Activated CD8-positive, alpha-beta memory T cell treated with anti-CD3 and anti-CD28 coated beads, Interleukin-2, amount 50 U/mL, for 1 hour (primary cell): ENCODE measurements around the gene ETS1.

Experiments
- DNase-seq: peaks from one replicate; pipeline ENCODE4 v3.0.0-alpha.2; 2020; ENCODE audit errors: extremely low read depth

The ETS1 gene

DNA sequence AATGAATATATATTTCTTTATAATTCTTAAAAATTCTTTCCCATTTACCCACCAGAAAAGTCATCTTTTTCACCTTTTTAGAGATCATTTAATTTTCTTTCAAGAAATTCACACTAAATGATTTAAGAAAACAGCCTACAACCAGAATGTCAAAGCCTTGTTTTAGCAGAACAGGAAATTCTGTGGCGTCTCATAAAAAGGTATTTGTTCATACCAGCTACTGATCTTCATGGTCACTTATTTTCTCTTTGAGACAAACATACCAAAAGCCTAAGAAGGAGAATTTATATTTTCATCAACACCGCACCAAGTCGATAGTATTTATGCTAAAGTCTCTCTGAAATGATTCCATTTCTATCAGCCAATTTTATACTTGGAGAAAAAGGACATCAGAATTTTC, 105.3 kb downstream of the ETS1 start:
- no peak for DNase-seq

DNA sequence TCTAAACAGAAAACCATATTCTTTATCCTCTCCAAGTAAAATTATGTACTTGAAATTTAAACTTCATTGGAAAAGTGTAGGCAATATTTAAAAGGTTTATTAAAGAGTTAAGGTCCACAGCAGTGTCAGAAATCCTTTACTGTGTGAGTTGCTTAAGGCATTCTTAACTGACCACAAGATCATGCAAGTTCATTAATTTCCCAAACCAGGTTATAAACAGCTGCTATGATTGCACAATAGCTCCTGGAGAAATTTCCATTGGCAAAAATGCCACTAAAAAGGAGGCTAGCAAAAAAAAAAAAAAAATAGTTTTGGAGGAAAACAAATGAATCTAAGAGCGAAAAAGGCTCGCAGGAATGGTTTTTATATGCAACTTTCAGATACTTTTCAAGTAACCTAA, 106.2 kb downstream of the ETS1 start:
- no peak for DNase-seq

DNA sequence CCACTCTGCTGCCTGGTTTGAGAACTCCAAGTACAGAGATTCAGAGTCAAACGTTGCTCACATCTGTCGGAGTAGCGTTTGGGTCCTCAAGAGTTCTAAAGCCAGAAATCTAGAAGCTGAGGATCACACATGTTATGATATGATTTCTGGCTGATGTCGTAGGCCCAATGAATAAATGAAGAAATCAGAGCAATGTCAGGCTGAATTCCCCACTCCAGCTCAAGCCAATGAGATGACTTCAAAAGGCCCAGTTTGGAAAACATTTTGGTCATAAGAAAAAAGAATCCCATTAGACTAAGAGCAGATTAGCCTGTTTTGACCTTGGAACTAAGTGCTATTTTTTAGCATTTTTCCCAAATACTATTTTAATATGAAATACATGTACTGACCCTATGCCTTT, 106.7 kb downstream of the ETS1 start:
- DNase-seq = no peak

DNA sequence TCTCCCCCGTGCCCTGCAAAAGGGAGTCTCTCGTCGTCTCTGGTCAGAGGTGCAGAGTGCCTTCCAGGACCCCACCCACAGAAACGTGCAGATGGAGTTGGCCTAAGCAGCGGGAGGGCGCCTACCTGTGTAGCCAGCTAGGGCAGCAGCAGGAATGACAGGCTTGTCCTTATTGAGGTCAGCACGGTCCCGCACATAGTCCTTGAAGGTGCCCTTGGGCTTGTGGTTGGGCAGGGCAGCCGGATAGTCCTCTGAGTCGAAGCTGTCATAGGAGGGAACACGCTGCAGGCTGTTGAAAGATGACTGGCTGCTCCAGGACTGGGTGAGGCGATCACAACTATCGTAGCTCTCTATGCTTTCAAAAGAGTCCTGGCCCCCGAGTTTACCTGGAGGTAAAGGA, 107.3 kb downstream of the ETS1 start:
- DNase-seq = no peak

DNA sequence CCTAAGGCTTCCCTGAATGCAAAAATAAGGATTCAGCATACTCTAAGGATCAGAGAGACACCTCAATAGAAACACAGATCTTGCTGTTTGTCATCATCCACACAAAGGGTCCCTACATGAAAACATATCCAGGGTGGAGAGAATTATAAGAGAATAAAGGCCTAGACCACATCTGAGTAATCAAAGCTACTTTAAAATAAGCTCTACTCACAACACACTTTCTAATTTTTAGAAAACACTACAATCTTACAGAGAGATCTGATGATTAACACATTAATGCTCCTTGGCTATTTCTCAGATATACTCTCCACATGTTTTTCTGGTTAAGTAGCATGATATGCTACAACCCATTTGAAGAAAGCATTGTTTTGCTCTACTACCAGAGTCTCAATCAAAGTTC, 108.2 kb downstream of the ETS1 start:
- DNase-seq = no peak

DNA sequence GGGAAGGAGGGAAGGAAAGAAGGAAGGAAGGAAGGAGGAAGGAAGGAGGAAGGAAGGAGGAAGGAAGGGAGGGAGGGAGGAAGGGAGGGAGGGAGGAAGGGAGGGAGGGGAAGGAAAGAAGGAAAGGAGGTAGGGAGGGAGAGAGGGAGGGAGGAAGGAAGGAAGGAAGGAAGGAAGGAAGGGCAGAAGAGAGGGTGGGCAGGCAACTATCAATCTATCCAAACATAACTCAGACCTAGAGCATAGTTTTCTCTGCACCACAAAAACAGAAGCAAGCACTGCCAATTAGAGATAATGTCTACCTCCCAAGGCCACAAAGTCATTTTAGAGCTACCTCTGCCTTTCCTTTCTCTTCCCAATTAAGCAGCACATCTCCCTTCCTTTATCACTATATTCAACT, 109.1 kb downstream of the ETS1 start:
- no peak for DNase-seq

DNA sequence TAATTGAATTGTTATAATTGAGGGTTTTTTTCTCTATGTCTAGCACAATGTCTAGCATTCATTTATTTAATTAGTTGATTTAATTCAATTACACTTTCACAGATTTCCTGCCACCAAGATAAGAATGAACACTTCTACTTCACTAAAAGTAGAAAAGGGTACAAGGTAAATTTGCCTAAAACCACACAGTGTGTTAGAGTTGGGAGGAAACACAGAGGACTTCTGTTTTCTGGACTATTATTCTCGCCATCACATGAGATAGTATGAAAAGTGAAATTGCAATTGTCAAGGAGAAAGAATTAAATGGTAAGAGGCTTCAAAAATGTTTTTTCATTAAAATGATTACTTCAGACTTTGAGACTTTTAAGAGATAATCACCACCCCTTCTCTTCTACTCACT, 109.5 kb downstream of the ETS1 start:
- no peak for DNase-seq

DNA sequence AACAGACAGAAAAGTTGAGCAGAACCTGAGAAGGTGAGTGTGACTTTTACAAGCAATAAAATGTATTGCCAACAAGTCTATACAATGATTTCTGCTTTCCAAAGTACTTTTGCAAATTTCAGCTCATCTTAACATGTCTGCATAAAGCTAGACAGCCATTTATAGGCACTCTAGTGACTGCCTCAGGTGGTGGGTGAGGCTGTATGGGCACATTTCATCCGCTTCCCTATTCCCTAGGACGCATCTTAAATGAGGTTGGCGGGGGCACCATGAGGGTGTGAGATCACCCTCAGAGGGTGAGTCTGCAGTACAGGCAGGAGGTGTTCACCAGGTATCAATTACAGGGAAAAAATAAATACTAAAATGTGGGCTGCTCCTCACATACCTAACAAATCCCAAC, 110.1 kb downstream of the ETS1 start:
- no peak for DNase-seq

DNA sequence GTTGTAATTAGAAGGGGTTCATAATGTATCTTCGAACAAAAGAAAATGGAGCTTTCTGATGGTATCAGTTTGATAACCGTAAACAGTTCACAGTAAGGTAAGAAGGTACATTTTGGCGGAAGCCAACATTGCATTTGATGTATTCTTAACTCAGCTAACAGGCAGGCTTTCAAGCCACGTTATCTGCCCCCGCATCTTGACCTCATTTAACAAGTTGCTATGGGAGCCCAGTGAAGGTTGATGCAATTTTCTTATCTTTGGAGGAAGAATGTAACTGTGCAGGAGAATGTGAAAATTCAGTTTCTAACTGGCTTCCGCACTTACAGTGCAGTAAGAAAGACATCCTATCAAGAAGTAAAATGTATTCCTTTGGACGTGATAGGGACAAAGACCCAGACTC, 110.6 kb downstream of the ETS1 start:
- DNase-seq = peak; percentile 65

DNA sequence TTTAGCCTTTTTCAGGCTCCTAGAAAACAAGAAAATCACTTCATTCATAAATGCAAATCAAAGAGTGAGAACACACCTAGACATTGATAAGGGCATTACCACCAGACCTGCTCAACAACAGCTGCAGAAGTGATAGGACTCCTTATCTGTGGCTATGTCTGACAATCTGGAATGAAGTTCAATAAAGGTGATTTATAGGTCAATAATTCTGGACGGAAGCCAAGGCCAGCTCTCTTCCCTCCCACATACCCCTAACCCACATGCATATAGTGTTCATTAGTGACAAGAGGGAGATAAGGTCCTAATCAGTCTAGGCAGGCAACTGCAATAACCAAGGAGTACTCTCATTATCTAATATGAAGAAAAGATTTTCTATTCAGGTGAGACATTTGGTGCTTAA, 111.3 kb downstream of the ETS1 start:
- DNase-seq = no peak

DNA sequence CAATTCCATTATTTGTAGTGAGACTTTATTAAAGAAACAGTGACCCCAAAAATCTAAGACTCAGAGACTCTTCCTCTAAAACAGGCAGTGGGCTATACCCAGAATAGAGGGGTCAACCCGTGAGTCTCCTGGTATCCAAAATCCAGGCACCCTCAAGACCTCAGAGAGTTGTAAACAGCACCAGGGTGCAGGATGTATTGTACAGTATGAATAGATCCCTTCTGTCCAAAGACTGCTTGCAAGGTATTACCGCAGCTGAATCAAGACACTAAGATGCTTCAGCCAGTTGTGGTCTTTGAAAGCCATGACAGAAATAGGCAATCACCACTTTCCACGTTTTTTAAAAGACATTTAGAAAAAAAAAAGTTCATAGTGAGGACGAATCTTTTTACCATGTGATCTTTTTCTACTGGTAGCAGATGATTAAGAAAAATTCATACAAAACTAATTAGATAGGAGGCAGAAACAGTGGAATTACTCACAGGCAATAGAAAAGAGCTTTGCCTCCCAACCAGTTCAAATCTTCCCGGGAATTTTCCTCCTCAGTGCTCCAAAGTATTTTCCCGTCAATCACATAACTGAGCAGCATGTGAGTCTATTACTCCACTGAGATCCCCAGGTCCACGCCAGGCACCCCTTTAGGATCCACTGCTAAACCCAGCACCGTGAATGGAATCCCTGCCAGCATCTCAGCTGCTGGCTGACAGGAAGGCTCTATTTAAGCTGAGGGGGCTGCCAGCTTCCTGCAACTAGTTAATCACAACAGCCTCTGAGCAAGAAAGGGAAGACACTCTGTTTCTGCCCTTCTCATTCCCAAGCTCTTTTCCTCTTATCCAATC, 113.1 kb downstream of the ETS1 start:
- no peak for DNase-seq

DNA sequence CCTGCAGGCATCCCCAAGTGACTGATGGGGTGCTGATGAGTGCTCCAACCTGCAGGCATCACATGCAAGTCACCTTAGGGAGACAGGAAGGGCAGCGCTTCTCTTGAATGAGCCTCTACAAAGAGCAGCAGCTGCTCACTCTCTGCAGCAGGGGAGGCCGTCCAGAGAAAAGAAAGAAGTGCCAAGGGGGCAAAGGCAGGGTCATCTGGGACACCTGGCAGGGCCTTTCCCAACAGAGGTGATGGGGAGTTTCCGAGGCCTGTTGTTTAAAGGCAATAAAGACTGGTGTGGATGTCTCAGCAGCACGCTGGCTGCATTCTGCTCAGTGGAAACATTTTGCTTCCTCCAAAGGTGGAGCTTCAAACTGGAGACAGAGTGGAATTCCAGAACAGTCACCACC, 113.7 kb downstream of the ETS1 start:
- no peak for DNase-seq

DNA sequence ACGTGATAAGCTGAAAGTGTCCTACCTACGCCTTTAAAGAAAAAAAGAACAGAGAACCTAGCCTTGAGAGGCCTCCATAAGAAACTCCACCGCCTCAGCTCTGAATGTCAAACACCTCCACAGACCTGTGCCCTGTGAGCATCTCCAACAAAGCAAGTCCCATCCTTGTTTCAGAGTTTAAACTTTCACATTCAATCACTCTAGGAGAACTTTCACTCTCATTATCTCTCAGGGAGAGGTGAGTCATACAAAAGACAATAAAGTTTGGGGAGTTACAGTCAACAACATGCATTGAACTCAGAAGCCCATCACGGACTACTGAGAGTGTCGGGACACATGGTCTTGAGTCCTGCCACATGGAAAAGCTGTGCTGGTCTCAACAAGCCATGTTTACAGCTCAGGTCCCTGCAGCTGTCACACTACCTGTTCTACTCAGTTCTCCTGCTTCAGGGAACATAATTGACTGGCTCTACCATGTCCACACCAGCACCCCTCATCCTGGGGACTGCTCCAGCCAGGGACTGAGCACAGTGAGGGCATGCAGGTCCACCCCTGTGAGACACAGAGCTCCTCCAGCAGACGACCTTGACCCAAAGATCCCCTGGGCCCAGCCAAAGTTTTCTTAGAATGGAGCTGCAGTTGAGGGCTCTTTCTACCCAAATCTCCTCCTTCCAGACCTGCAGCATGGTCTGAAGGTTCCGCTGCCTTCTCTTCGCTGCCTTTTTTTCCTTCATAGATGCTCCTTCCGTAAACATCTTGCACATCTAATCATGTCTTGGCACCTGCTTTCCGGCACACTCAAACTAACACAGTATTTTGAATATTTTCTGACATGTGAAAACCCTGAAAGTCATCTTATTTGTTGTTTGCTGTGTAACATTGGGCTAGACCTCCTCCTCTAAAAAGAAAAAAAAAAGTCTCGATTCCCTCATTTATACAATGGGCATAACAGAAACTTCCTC, 114.9 kb downstream of the ETS1 start:
- no peak for DNase-seq

DNA sequence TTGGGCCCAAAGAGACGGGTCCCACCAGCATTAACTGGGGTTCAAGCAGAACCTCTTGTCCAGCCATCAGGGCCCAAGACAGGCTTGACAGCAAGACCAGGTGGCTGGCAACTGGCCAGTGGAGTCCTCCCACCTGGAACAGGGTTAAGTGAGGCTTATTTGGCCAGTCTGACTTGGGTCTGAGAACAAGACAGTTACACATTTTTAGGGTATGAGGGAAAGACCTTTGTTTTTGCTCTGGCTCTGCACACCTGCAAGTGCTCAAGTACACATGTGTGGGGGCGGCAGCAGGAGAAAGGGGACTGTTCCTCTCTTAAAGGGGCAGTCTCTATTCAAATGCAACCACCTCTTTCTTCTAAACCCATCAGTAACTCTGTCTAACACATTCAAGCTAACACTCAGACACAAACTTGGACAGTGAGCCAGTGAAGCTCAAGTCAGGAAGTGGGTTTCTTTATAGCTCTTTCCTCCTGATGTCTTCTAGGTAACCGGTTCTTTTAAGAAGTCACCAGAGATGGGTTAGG, 116.2 kb downstream of the ETS1 start:
- DNase-seq = no peak

DNA sequence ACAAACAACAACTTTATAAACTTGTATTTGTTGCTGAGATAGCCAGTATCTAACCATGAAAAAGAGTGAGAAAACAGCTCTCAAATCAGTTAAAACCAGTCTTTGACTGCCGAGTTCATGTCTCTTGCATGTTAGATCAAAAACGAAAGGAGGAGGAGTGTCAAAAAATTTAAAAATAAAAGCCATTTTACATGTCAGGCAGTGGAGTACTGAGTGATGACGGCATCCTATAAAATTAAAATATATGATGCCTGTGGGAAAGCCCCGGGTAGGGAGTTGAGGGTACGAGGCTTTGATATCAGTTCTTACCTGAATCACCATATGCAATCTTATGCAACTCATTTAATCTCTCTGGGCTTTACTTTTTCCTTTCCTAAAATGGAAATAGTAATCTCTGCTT, 117.3 kb downstream of the ETS1 start:
- no peak for DNase-seq

DNA sequence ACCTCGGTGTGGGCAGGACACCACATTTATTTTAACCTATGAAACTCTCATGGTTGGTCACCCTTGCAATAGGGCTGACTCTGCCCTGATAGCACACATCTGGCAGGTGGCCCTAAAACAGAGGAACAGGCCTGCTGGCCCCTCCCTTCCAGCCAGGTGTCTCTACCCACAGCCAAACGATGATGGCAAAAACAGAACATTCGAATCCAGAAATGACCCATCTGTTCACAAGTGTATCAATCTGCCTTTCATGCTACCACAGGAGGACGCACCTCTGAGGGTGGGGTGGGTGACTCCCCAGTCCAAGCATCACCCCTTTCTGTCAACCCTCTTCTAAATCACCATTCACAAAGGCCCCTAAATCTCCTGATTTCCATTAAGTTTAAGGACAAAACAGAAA, 118.1 kb downstream of the ETS1 start:
- DNase-seq = no peak

DNA sequence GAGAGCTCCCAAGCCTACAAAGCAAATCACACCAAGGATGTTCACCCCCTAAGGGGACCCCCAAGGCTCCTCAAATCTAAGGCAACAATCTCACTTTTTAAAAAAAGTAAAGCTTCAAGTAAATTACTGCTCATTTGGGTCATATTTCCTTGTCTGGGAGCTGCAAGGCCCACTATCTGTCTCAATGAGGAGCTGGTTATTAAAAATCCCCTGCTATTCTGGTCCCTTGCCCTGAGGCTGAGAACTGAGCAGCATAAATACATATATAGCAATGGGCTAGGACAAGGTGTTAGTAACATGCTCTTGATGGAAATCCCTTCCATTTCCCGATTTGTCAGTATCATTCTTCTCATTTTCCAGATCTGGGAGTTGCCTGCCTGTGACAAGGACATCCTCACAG, 119.2 kb downstream of the ETS1 start:
- no peak for DNase-seq

DNA sequence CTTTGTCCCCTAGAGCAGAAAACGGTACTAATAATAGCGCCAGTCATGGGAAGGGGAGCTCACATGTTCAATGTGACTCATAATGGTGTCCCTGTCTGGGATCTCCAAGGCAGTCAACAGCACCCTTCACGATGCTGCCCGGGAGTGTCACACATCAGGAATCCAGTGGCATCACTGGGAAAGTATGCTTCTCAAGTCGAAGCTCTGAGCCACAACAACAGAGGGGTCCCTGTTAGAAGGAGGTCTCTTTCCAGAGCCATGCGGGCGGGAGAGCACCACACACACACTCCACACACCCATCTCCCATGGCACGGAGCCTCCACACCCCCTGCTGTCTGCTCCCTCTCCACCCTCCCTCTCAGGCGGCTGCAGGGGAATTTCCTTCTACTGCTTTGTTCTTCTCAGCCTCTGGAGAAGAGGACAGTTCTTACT, 119.7 kb downstream of the ETS1 start:
- no peak for DNase-seq

DNA sequence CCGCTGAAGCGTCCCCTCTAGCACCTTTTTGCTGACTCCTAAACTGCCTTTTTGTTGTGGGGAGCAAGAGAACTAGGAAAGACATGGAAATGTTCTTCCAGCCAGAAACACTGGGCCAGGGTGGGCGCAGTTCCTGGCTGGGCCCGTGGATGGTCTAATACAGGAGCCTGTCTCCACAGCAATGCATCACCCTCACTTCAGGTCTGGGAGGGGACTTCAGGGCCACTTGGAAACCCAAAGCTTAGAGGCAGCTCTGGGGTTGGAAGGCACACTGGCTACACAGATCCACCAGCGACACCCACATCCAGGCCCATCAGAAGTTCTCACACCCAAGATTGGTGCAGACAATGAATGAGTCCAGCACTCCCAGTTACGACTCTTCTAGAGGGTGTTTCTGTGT, 120.3 kb downstream of the ETS1 start:
- DNase-seq = no peak

DNA sequence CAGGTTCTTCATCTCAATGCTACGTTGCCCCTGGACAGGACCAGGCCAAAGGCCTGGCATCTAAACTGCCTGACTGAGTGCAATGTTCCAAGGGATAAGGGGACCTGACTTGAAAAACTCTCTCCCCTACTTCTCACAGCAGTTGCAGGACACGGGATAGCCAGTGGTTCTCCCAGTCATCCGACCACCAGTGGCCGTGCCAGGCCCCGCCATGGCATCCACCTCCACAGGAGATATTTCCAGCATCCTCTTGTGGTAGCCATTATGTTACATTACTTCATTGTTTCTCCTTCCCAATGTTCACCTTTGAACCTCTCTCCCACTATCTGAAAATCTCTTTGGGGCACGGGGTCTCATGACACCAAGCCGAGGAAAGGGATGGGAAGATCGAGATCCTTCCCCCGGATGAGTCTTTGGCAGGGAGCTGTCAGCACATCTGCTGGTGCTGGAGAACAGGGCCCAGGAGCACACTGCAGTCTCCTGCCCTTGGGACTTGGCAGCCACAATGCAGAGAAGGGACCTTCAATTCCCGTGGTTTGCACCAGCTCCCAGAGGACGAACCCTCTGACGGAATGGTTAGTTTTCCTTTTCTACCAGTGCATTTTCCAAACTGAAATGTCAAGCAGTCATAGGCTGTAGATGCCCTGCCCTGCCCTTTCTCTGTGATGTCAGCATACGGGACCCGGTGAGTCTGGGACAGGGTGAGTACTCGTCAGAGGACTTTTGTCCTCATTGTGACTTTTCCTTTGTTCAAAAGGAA, 121.2 kb downstream of the ETS1 start:
- no peak for DNase-seq

DNA sequence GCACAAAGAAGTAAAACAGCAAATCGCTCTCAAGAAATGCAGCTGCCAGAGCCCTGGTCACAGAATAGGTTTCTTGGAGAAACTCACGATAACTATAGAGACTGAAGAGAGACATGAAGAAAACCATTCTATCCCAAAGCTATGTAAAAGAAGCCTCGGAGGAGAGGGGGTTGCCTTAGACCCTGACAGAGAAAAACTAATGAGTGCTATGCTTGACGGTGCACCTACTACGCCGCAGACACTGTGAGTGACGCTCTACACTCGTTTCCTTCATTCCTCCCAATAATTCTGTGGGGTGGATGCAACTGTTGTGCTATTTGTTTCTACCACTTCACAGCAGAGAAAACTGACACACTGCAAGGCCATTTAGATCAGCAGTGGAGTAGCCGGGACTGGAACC, 121.8 kb downstream of the ETS1 start:
- DNase-seq = no peak

DNA sequence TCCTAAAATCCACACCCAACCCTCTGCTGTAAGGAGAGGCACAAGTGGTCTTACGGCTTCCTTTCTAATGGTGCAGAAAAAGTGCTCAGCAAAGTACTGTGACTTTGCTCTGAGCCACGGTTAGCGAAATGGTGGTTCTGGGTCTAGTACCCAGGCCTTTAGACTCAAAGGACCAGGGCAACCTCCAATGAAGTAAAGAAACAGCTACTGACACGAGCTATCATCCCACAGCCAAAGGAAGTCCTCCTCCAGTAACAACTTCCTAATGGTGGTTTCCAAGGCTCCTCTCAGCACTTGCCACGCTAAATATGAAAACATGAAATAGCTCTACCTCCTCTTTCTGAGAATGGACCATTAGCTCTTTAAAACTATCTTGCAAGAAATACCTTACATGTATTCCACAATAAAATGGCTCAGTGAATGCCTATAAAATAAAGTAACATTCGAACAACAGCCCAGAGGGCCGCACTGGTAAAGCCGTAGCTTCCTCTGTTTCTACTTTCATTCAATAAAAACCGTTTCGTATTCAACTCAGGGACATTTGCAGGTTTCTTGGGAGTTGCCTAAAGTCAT, 122.4 kb downstream of the ETS1 start:
- no peak for DNase-seq
